GM19025 (cell line): ENCODE data around the gene HABP4.

ENCODE experiments used
- ATAC-seq: cut with Tn5 transposase; IDR thresholded peaks from one replicate; pipeline ENCODE4 v1.9.1; 2021; ENCODE audit warnings: mild to moderate bottlenecking, low read depth, moderate library complexity; ENCODE audit not compliant: unreplicated experiment

HABP4 gene

GRCh38 chr9:96435345-96435744 is 14.6 kb upstream of the HABP4 start:
- no peak for ATAC-seq

DNA sequence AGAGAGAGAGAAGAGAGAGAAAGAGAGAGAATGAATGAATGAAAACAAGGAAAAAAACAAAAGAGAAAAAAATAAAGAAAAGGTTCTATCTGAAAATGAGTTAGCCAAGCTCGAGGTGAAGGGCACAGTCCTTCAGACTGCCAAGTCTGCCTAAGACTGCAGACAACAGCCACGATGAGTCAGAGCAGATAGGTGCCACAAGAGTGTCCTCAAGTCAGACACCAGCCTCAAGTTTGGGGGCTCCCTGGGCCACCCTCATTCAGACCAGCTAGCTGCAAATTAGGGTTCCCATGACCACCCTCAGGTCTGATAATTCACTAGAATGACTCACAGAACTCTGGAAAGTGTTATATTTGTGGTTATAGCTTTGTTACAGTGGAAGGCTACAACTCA is 13.9 kb upstream of the HABP4 start:
- no peak for ATAC-seq

- no peak for ATAC-seq
Observed at GRCh38 chr9:96436456-96437126, 13.4 kb upstream of the HABP4 start.

DNA sequence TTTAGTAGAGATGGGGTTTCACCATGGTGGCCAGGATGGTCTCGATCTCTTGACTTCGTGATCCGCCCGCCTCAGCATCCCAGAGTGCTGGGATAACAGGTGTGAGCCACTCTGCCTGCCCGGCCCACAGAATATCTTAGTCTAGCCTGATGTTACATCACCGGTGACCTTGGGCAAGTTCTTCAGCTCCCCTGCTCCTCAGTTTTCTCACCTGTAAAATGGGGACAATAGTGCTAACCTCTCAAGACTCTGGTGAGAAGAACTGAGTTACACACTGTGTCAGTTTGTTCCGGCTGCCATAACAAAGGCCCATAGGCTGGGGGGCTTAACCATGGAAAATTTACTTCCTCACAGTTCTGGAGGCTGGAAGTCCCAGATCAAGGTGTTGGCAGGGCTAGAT is 12.5 kb upstream of the HABP4 start:
- no peak for ATAC-seq

- no peak for ATAC-seq
Observed at GRCh38 chr9:96440671-96441199, 9.2 kb upstream of the HABP4 start.

- no peak for ATAC-seq
Observed at GRCh38 chr9:96441798-96442445, 8.0 kb upstream of the HABP4 start.

- ATAC-seq: no peak
Observed at GRCh38 chr9:96442491-96442890, 7.5 kb upstream of the HABP4 start.

GRCh38 chr9:96447406-96447805 is 2.6 kb upstream of the HABP4 start:
- no peak for ATAC-seq

- ATAC-seq: no peak
Observed at GRCh38 chr9:96448546-96449170, 1.3 kb upstream of the HABP4 start.

- peak; percentile 5 for ATAC-seq
Observed at GRCh38 chr9:96449523-96449844, 485 bp upstream of the HABP4 start.

DNA sequence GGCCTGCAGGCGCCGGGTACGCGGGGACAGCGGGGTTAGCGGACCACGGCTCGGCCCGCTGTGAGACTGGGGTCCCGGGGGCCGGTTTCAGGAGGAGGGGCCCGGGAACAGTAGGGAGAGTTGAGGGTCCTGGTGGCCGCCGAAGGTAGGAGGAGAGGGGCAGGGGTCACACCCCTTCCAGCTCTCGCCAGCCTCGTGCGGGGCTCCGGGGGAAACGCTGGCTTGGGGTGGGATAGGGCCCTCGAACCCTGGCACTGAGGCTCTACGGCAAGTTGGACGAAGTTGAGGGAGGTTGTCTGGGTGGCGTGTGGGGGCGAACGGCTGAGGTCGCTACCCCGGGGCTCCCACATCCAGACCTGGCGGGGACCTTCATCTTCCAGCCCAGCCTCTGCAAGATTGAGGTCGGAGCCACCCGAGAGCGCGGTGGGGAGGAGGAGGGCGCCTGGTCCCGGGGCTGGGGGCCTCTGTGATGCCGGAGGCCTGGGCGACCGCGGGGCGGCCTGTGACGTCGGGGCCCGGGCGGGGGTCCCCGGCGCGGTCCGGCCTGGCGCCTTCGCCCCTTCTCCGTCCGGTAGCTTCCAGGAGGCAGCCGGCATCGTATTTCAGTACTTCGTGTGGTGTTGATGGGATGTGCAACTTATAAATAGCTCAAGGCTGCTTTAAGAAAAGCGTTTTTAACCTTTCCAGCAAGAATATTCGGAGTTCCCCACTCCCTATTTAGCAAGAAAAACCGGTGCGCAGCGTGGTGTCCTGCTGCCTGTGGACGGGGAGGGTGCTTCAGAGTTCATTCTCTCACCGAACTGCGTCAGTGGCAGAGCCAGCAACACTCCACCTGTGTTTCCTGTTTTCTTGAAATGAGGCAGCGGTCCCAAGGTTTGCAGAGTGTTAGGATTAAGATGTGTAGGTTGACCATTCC is 902 bp downstream of the HABP4 start:
- ATAC-seq: no peak

- ATAC-seq: no peak
Observed at GRCh38 chr9:96453625-96454024, 3.7 kb downstream of the HABP4 start.

DNA sequence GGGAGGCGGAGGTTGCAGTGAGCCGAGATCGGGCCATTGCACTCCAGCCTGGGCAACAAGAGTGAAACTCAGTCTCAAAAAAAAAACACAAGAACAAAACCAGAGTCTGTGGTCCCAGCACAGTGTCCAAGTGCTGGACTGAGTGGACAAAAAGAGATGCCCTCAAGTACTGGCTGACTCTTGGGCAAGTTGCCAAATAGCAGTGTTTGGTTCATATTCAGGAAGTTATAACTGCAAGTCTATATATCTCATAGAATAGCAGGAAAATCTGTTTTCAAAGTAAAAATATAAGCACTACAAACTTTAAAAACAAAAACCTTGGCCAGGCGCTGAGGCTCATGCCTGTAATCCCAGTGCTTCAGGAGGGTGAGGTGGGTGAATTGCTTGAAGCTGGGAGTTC is 7.3 kb downstream of the HABP4 start:
- no peak for ATAC-seq

DNA sequence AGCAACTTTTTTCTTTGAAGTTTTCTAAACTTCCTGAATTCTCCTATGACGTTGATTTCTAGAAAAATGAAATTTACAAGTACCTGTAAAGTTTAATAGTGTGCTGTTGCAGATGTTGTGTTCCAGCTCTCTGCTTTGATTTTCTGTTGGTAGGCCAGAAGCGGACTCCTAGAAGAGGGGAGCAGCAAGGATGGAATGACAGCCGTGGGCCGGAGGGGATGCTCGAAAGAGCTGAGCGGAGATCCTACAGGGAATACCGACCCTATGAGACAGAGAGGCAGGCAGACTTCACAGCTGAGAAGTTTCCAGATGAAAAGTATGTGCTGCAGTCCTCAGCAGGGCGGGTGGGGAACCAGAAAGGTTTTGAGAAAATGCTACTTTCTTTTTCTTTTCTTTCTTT is 8.3 kb downstream of the HABP4 start:
- no peak for ATAC-seq

- ATAC-seq: no peak
Observed at GRCh38 chr9:96459268-96460007, 9.5 kb downstream of the HABP4 start.

DNA sequence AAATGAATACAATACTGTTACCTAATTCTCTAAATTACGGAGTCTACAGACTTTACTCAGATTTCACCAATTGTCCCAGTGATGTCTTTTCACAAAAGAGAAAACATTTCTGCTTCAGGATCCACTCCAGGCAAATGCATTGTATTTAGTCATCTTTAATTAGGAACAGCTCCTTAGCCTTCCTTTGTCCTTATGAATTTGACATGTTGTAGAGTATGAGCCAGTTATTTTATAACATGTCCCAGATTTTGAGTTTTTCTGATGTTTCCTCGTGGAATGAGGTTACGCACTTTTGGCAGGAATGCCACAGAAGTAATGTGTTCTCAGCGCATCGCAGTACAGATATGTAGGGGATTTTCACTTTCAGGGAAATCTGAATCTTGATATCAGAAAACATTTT is 10.5 kb downstream of the HABP4 start:
- ATAC-seq: no peak

DNA sequence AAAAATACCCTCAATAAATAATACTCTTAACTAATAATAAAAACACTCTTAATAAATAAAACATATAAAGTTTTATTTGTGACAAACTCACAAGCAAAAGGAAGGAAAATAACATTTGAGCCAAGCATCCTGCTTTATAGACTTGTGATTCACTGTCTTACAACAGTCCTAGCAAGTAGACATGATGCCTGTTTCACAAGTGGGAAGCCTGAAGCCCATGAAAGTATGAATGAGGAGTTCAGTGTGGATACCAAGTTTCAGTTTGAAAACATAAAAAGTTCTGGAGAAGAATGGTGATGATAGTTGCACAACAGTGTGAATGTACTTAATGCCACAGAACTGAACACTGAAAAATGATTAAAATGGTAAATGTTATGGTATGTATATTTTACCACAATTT is 10.9 kb downstream of the HABP4 start:
- ATAC-seq: no peak

DNA sequence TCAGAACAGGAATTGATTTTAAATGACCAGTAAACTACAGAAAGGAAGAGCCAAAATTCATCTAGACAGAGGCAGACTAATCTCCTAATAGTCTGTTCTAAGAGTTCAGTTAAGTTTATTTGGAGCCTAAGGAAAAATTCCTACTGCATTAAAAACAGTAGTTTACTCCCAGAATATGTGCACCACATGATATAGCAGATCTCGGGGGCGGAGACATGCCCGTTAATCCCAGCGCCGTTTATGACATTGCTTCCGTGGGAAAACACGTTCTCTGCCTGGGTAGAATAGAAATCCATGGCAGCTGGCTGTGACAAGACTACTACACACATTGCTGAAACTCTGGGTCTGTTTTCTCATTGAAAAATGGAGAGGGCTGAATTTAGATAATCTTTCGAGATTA is 11.4 kb downstream of the HABP4 start:
- no peak for ATAC-seq

DNA sequence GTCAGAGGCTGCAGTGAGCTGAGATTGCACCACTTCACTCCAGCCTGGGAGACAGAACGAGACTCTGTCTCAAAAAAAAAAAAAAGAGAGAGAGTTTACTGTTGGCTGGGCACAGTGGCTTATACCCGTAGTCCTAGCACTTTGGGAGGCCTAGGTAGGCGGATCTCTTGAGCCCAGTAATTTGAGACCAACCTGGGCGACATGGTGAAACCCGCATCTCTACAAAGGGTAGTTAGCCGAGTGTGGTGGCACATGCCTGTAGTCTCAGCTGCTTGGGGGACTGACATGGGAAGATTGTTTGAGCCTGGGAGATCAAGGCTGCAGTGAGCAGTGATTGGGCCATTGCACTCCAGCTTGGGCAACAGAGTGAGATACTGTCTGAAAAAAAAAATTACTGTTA is 12.6 kb downstream of the HABP4 start:
- ATAC-seq: no peak

DNA sequence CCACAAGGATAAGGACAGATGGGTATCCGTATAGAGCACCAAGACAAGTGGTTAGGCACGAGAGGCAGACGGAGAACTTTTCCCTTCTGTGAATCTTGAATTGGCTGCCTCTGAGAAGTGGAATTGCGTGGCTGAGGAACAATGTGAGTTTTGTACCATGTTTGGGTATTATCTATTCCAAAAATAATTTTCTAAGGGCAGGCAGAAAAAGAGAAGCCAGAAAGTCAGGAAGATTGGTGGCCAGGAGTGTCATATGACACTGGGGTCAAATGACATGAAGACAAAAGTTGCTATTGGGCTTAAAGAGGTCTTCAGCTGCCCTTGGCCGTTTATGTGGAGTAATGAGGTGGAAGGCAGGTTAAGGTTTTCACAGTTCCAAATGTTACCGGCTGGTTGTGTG is 14.5 kb downstream of the HABP4 start:
- ATAC-seq: no peak
